ENCODE data around the gene CDO1.

CDO1 gene

GRCh38 chr5:115772731-115773475, 43.6 kb downstream of the CDO1 start:
- TF ChIP-seq EGR1 (IDR thresholded peaks at IDR 0.05) (no peak), REST (IDR thresholded peaks at IDR 0.05; ENCODE audit: low read depth) (no peak), CEBPB (IDR thresholded peaks at IDR 0.05) (no peak), TEAD4 (IDR thresholded peaks at IDR 0.05) (no peak), CREB1 (IDR thresholded peaks at IDR 0.05; ENCODE audit: low read depth) (no peak), MAX (IDR thresholded peaks at IDR 0.05) (no peak), RAD21 (IDR thresholded peaks at IDR 0.05; ENCODE audit: low read depth) (no peak), EP300 (IDR thresholded peaks at IDR 0.05; ENCODE audit: borderline replicate concordance) (no peak), TCF12 (IDR thresholded peaks at IDR 0.05; ENCODE audit: low read depth) (no peak), YY1 (IDR thresholded peaks at IDR 0.05; ENCODE audit: low read depth) (no peak), FOXM1 (IDR thresholded peaks at IDR 0.05; ENCODE audit: borderline replicate concordance, low read depth) (no peak), USF1 (IDR thresholded peaks at IDR 0.05) (no peak), TAF1 (IDR thresholded peaks at IDR 0.05; ENCODE audit: low read depth) (no peak), NFIC (IDR thresholded peaks at IDR 0.05) (no peak), ZBTB7A (IDR thresholded peaks at IDR 0.05; ENCODE audit: low read depth) (no peak)

- TF ChIP-seq RAD21 (IDR thresholded peaks at IDR 0.05; ENCODE audit: low read depth) (0 out of 2 replicates have a peak, but pooled peaks have one; percentile 14), TCF12 (IDR thresholded peaks at IDR 0.05; ENCODE audit: low read depth) (no peak)
These were observed 46.0 kb downstream of the CDO1 start for GRCh38 chr5:115770466-115770865.

- TF ChIP-seq EP300 (IDR thresholded peaks at IDR 0.05; ENCODE audit: borderline replicate concordance), result no peak
- TF ChIP-seq EGR1 (IDR thresholded peaks at IDR 0.05), result no peak
- TF ChIP-seq MAX (IDR thresholded peaks at IDR 0.05), result no peak
- TF ChIP-seq TAF1 (IDR thresholded peaks at IDR 0.05; ENCODE audit: low read depth), result no peak
- no peak for TF ChIP-seq TEAD4 (IDR thresholded peaks at IDR 0.05)
- no peak for TF ChIP-seq CREB1 (IDR thresholded peaks at IDR 0.05; ENCODE audit: low read depth)
- no peak for TF ChIP-seq ZBTB7A (IDR thresholded peaks at IDR 0.05; ENCODE audit: low read depth)
- TF ChIP-seq YY1 (IDR thresholded peaks at IDR 0.05; ENCODE audit: low read depth), result no peak
- TF ChIP-seq NFIC (IDR thresholded peaks at IDR 0.05), result no peak
These were observed 49.0 kb downstream of the CDO1 start for GRCh38 chr5:115767424-115767823.

- TF ChIP-seq YY1 (IDR thresholded peaks at IDR 0.05; ENCODE audit: low read depth), result no peak
- TF ChIP-seq TCF12 (IDR thresholded peaks at IDR 0.05; ENCODE audit: low read depth), result no peak
- no peak for TF ChIP-seq EGR1 (IDR thresholded peaks at IDR 0.05)
- no peak for TF ChIP-seq TEAD4 (IDR thresholded peaks at IDR 0.05)
- no peak for TF ChIP-seq REST (IDR thresholded peaks at IDR 0.05; ENCODE audit: low read depth)
- TF ChIP-seq USF1 (IDR thresholded peaks at IDR 0.05), result no peak
- TF ChIP-seq RAD21 (IDR thresholded peaks at IDR 0.05; ENCODE audit: low read depth), result no peak
- no peak for TF ChIP-seq CEBPB (IDR thresholded peaks at IDR 0.05)
- no peak for TF ChIP-seq NFIC (IDR thresholded peaks at IDR 0.05)
- TF ChIP-seq CREB1 (IDR thresholded peaks at IDR 0.05; ENCODE audit: low read depth), result no peak
- no peak for TF ChIP-seq MAX (IDR thresholded peaks at IDR 0.05)
- no peak for TF ChIP-seq TAF1 (IDR thresholded peaks at IDR 0.05; ENCODE audit: low read depth)
These were observed 49.9 kb downstream of the CDO1 start for GRCh38 chr5:115766608-115767007.

GRCh38 chr5:115758356-115758755, 58.1 kb downstream of the CDO1 start:
- TF ChIP-seq EP300 (IDR thresholded peaks at IDR 0.05; ENCODE audit: borderline replicate concordance) (no peak), TAF1 (IDR thresholded peaks at IDR 0.05; ENCODE audit: low read depth) (no peak), FOXM1 (IDR thresholded peaks at IDR 0.05; ENCODE audit: borderline replicate concordance, low read depth) (no peak), TEAD4 (IDR thresholded peaks at IDR 0.05) (no peak)

GRCh38 chr5:115755675-115756074, 60.8 kb downstream of the CDO1 start:
- TF ChIP-seq FOXM1 (IDR thresholded peaks at IDR 0.05; ENCODE audit: borderline replicate concordance, low read depth) (no peak), RAD21 (IDR thresholded peaks at IDR 0.05; ENCODE audit: low read depth) (no peak), EP300 (IDR thresholded peaks at IDR 0.05; ENCODE audit: borderline replicate concordance) (no peak), REST (IDR thresholded peaks at IDR 0.05; ENCODE audit: low read depth) (no peak)

Measured in Ishikawa (cell line).